Measurements from ENCODE around the gene KDSR. TPM values are rescaled to one million over a fixed set of nuclear protein-coding genes. Genes with fewer than 3 reads are reported as not detected.
A peak's percentile ranks its signal among the peaks of the same experiment; 100 is the strongest.

The KDSR gene
- total and polyA plus RNA-seq, 7 donors, result 7.6 to 50.5 (median 33.2) TPM

DNA sequence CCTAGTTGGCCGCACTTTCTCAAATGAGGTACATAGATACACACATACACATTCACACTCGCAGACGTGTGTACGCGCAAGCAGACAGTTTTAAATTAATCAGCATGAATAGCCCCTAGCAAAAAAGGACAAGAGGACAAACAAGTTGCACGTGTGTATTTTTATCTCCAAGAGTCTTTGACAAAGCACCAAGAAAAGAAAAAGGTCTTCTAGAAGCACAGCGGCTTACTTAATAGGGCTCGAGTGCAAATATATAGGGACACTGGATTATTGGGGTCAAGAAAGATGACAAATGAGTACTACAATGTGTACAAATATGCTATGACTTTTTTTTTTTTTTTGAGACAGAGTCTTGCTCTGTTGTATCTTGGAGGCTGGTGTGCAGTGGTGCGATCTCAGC lies 45.7 kb downstream of the KDSR start:
- no peak overlapping the region for H3K4me3 ChIP-seq
- intact Hi-C loops (cut with DNase I), result loop anchor here (5.0 kb wide), 1 partner anchor 101 kb away; the partner anchor contains the start of gene VPS4B
- 73 to 78% methylated on average over 9 of the region's 9 CpGs for WGBS, 2 donors
- peaks cover 0 to 39% (median 25%) of the 10 kb centered on the region in 4 donors for H3K4me1 ChIP-seq
- no peaks in the 10 kb centered on the region for H3K9me3 ChIP-seq
- H3K27me3 ChIP-seq, result no peaks in the 10 kb centered on the region
- peak overlapping the region in 3 of 4 donors; percentile 86 to 90 (median 89) for H3K27ac ChIP-seq
- no peaks in the 10 kb centered on the region for H3K36me3 ChIP-seq
- TF ChIP-seq POLR2A (IDR thresholded peaks at IDR 0.05) (no peak), POLR2AphosphoS5 (IDR thresholded peaks at IDR 0.05) (no peak), EP300 (IDR thresholded peaks at IDR 0.05) (no peak)
- TF ChIP-seq, protein P1, sequence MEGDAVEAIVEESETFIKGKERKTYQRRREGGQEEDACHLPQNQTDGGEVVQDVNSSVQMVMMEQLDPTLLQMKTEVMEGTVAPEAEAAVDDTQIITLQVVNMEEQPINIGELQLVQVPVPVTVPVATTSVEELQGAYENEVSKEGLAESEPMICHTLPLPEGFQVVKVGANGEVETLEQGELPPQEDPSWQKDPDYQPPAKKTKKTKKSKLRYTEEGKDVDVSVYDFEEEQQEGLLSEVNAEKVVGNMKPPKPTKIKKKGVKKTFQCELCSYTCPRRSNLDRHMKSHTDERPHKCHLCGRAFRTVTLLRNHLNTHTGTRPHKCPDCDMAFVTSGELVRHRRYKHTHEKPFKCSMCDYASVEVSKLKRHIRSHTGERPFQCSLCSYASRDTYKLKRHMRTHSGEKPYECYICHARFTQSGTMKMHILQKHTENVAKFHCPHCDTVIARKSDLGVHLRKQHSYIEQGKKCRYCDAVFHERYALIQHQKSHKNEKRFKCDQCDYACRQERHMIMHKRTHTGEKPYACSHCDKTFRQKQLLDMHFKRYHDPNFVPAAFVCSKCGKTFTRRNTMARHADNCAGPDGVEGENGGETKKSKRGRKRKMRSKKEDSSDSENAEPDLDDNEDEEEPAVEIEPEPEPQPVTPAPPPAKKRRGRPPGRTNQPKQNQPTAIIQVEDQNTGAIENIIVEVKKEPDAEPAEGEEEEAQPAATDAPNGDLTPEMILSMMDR (IDR thresholded peaks at IDR 0.05), result no peak
- DNase-seq, result no peak

DNA sequence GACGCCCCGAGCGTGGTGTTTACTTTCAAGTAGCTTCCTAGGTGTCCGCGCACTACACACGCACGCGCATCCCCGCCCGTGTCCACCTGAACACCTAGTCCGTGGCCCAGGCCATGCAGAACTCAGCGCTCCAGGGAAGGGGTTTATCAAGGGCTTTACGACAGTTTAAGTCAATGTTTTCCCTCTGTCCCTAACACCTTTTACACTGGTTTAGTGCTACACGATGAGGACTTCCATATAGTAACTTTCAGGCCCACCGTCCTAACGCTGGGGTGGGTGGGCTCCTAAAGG lies 46.1 kb downstream of the KDSR start:
- H3K36me3 ChIP-seq, result no peaks in the 10 kb centered on the region
- no peaks in the 10 kb centered on the region for H3K27me3 ChIP-seq
- 11 to 24% methylated on average over 16 of the region's 16 CpGs for WGBS, 2 donors
- no peaks in the 10 kb centered on the region for H3K9me3 ChIP-seq
- H3K27ac ChIP-seq, result peak overlapping the region; percentile 86 to 90 (median 88)
- H3K4me1 ChIP-seq, result peaks cover 0 to 39% (median 27%) of the 10 kb centered on the region in 4 donors
- DNase-seq, result peak; percentile 81
- peak overlapping the region; percentile 26 to 75 (median 68) for H3K4me3 ChIP-seq
- intact Hi-C loops (cut with DNase I), result loop anchor here (5.0 kb wide), 1 partner anchor 101 kb away; the partner anchor contains the start of gene VPS4B
- TF ChIP-seq EP300 (IDR thresholded peaks at IDR 0.05) (no peak), POLR2AphosphoS5 (IDR thresholded peaks at IDR 0.05) (peak in 1 of 4 donors; percentile 7)

DNA sequence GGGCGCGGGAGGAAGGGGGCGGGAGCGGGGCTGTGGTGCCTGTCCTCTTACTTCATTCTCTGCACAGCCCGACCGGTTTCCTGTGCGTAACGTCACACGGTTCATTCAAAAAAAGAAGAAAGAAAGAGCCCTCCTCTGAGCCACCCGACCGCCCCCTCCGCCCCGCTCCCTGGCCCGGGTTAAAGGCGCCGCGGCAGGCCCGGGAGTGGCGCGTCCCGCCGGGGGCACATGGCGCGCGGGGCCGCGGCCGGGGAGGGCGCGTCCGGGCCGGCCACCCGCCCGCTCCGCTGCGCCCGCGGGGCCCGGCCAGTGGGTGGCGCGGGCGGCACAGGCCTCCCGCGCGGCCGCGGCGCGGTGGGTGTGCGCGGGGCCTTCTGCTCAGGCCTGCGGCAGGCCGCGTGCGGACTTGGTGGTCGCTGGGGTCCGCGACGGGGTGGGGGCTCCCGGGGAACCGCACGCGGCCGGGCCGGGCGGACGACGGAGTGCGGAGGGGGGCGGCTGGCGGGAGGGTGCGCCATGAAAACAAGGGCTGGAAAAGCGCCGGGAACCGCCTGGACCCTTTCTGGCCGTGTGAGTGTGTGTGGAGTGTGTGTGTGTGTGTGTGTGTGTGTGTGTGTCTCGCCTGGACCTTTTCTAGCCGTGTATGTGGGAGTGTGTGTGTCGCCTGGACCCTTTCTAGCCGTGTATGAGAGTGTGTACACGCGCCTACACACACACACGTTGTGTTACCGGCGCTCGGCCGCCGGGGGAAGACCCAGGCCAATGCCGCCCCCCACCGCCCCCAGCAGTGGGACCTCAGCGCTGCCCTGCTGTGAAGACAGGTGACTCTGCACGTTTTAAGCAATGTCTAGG lies 46.7 kb downstream of the KDSR start:
- no peaks in the 10 kb centered on the region for H3K36me3 ChIP-seq
- peak; percentile 94 for DNase-seq
- H3K4me3 ChIP-seq, result peak overlapping the region; percentile 26 to 75 (median 68)
- intact Hi-C loops (cut with DNase I), result loop anchor here (5.0 kb wide), 1 partner anchor 102 kb away; the partner anchor contains the start of gene VPS4B
- H3K27ac ChIP-seq, result peak overlapping the region; percentile 86 to 90 (median 88)
- TF ChIP-seq POLR2A (IDR thresholded peaks at IDR 0.05) (no peak), POLR2AphosphoS5 (IDR thresholded peaks at IDR 0.05) (peak in 2 of 4 donors; percentile 17 to 60), EP300 (IDR thresholded peaks at IDR 0.05) (no peak)
- TF ChIP-seq, protein P1 (IDR thresholded peaks at IDR 0.05), result no peak
- H3K27me3 ChIP-seq, result no peaks in the 10 kb centered on the region
- no peaks in the 10 kb centered on the region for H3K9me3 ChIP-seq
- 1% methylated on average over 92 of the region's 92 CpGs for WGBS, 2 donors
- H3K4me1 ChIP-seq, result peaks cover 0 to 45% (median 32%) of the 10 kb centered on the region in 4 donors

DNA sequence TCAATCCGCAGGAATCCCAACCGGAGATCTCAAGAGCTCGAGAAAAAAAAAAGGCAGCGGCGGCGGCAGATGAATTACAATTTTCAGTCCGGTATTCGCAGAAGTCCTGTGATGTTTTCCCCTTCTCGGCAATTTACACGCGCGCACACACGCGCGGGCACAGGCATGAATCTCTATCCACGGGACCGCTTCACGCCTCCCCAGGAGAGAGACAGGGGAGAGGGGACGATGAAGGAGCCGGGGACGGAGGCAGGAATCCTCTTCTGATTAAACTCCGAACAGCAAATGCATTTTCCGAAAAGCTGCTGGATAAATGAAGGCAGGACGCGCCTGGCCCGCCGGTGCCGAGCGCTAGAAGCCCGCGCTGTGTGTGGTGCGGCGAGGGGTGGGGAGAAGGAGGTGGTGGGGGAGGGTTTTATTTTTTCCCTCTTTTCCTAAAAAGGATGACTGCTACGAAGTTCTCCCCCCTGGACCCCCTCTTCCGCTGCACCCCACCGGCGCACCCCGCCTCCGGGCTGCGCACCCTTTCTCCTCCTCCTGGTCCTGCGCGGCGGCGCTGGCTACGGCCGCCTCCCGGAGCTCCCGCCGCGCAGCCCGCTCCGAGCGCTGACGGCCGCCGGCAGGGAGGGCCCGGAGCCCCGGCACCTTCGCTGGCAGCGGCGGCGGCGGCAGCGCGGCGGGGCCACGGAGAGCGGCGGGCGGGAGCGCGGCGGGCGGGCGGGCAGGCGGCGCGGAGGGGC lies 47.5 kb downstream of the KDSR start, which contains the start of gene BCL2:
Gene BCL2 (minus strand): TSS at position 387 of the 740 bp plus-strand sequence.
- intact Hi-C loops (cut with DNase I), result loop anchor here (2.0 to 5.0 kb wide), 4 partner anchors 57 to 142 kb away; partner anchors contain the start of gene VPS4B
- H3K4me1 ChIP-seq, result peaks cover 0 to 53% (median 34%) of the 10 kb centered on the region in 4 donors
- H3K4me3 ChIP-seq, result peak within 1 kb of the TSS; percentile 64 to 75 (median 73)

DNA sequence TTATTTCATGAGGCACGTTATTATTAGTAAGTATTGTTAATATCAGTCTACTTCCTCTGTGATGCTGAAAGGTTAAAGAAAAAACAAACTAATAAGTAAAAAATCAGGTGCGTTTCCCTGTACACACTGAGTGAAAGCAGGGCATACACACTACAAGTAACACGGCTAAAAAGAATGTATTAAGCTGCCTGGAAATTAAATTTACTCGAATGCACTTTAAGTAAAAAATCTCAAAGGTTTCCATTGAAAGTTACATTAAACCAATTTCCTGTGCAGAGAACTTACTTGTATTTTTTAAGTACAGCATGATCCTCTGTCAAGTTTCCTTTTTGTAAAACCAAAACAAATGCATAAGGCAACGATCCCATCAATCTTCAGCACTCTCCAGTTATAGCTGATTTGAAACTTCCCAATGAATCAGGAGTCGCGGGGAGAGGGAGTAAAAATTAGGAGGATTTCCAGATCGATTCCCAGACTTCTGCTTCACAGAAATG lies 48.1 kb downstream of the KDSR start:
- no peaks in the 10 kb centered on the region for H3K9me3 ChIP-seq
- WGBS, 2 donors, result 0 to 1% methylated on average over 8 of the region's 8 CpGs
- H3K27me3 ChIP-seq, result no peaks in the 10 kb centered on the region
- no peaks in the 10 kb centered on the region for H3K36me3 ChIP-seq
- intact Hi-C loops (cut with DNase I), result loop anchor here (2.0 to 5.0 kb wide), 3 partner anchors 56 to 142 kb away; no protein-coding TSS in a partner anchor
- DNase-seq, result no peak
- H3K4me3 ChIP-seq, result peak overlapping the region; percentile 64 to 75 (median 73)
- peaks cover 0 to 56% (median 34%) of the 10 kb centered on the region in 4 donors for H3K4me1 ChIP-seq
- TF ChIP-seq, protein P1 (IDR thresholded peaks at IDR 0.05), result no peak
- TF ChIP-seq EP300 (IDR thresholded peaks at IDR 0.05), result no peak
- no peak for TF ChIP-seq POLR2AphosphoS5 (IDR thresholded peaks at IDR 0.05)
- TF ChIP-seq POLR2A (IDR thresholded peaks at IDR 0.05), result no peak
- H3K27ac ChIP-seq, result peak overlapping the region; percentile 86 to 90 (median 88)

More for the DNA sequence above, 47.5 kb downstream of the KDSR start, which contains the start of gene BCL2:
- no peaks in the 10 kb centered on the region for H3K36me3 ChIP-seq
- H3K27me3 ChIP-seq, result no peaks in the 10 kb centered on the region
- no peaks in the 10 kb centered on the region for H3K9me3 ChIP-seq
- TF ChIP-seq POLR2A (IDR thresholded peaks at IDR 0.05), result peak; percentile 20 to 23
- peak in 3 of 4 donors; percentile 31 to 72 (median 61) for TF ChIP-seq POLR2AphosphoS5 (IDR thresholded peaks at IDR 0.05)
- no peak for TF ChIP-seq EP300 (IDR thresholded peaks at IDR 0.05)
- peak; percentile 82 for DNase-seq
- H3K27ac ChIP-seq, result peak within 1 kb of the TSS; percentile 86 to 90 (median 88)
- 1% methylated on average over 78 of the region's 78 CpGs for WGBS, 2 donors

All from sigmoid colon (tissue), 7 donors.